B cell (primary cell): ENCODE data around the gene MICOS13.

Source experiments
- CTCF ChIP-seq: fragments of 200-600 bp; IDR thresholded peaks from one replicate; pipeline ENCODE4 v1.8.0; 2022; ENCODE audit warnings: antibody characterized with exemption, mild to moderate bottlenecking
- EZH2 ChIP-seq: IDR thresholded peaks from 2 replicates; pipeline ENCODE4 v1.6.1; 2012; ENCODE audit warnings: borderline replicate concordance, low read depth, mild to moderate bottlenecking, moderate library complexity, low read length; ENCODE audit not compliant: insufficient read depth, poor library complexity, severe bottlenecking

- TF ChIP-seq CTCF, result no peak
- no peak for TF ChIP-seq EZH2
Measured at GRCh38 chr19:5680084-5680436, 256 bp downstream of the MICOS13 start.
